OCI-LY1 (cell line): ENCODE measurements around the gene HOXA5.

ENCODE experiments used
- H2AFZ ChIP-seq: fragments of 200-600 bp; sonication (generic), shearing (Covaris generic); 2 replicates; pipeline ENCODE4 v1.6.0; 2014; ENCODE audit warnings: antibody characterized with exemption, mild to moderate bottlenecking, low read length
- H3F3A ChIP-seq: fragments of 200-600 bp; sonication (generic), shearing (Covaris generic); 2 replicates; pipeline ENCODE4 v1.6.0; 2014; ENCODE audit warnings: mild to moderate bottlenecking, antibody characterized with exemption, low read length, moderate library complexity; ENCODE audit not compliant: insufficient read depth
- H3K27ac ChIP-seq: fragments of 200-600 bp; sonication (generic); 2 replicates; pipeline ENCODE4 v1.5.1; 2014; ENCODE audit warnings: low read length, mixed run types, mild to moderate bottlenecking, low read depth; ENCODE audit not compliant: poor library complexity, severe bottlenecking
- H3K27me3 ChIP-seq: fragments of 200-600 bp; sonication (generic); 2 replicates; pipeline ENCODE4 v1.6.0; 2014; ENCODE audit warnings: antibody characterized with exemption, mild to moderate bottlenecking, low read length, moderate library complexity; ENCODE audit not compliant: insufficient read depth
- H3K36me3 ChIP-seq: fragments of 200-600 bp; sonication (generic); 2 replicates; pipeline ENCODE4 v1.6.1; 2014; ENCODE audit warnings: mild to moderate bottlenecking, antibody characterized with exemption, low read length, moderate library complexity, mixed read lengths; ENCODE audit not compliant: insufficient read depth
- H3K4me1 ChIP-seq: fragments of 200-600 bp; sonication (generic); 2 replicates; pipeline ENCODE4 v1.5.1; 2014; ENCODE audit warnings: mild to moderate bottlenecking, low read length, moderate library complexity; ENCODE audit not compliant: insufficient read depth, severe bottlenecking
- H3K4me2 ChIP-seq: fragments of 200-600 bp; sonication (generic), shearing (Covaris generic); 2 replicates; pipeline ENCODE4 v1.6.1; 2014; ENCODE audit warnings: low read length
- H3K4me3 ChIP-seq: fragments of 200-600 bp; sonication (generic); 2 replicates; pipeline ENCODE4 v1.5.1; 2014; ENCODE audit warnings: low read length, low read depth, mild to moderate bottlenecking, mixed read lengths; ENCODE audit not compliant: poor library complexity, severe bottlenecking
- H3K79me2 ChIP-seq: fragments of 200-600 bp; shearing (Covaris generic); 2 replicates; pipeline ENCODE4 v1.6.1; 2016; ENCODE audit warnings: mixed run types, low read length, mixed read lengths; ENCODE audit not compliant: insufficient read depth
- H3K9ac ChIP-seq: fragments of 200-600 bp; sonication (generic), shearing (Covaris generic); 2 replicates; pipeline ENCODE4 v1.6.1; 2014; ENCODE audit warnings: mild to moderate bottlenecking, low read length, mixed read lengths
- H3K9me2 ChIP-seq: fragments of 200-600 bp; sonication (generic), shearing (Covaris generic); 2 replicates; pipeline ENCODE4 v1.6.1; 2014; ENCODE audit warnings: low read depth, mild to moderate bottlenecking, low read length, mixed read lengths
- H3K9me3 ChIP-seq: fragments of 200-600 bp; shearing (Covaris generic); 2 replicates; pipeline ENCODE4 v1.6.1; 2014; ENCODE audit warnings: low read length, mixed read lengths
- H4K20me1 ChIP-seq: fragments of 200-600 bp; sonication (generic), shearing (Covaris generic); 2 replicates; pipeline ENCODE4 v1.6.0; 2016; ENCODE audit warnings: mild to moderate bottlenecking, low read length; ENCODE audit not compliant: insufficient read depth
- CTCF ChIP-seq: fragments of 200-600 bp; sonication (generic), shearing (Covaris generic); IDR thresholded peaks from 2 replicates; pipeline ENCODE4 v1.5.1; 2017; ENCODE audit warnings: mild to moderate bottlenecking, antibody characterized with exemption, low read length, moderate library complexity, mixed read lengths
- EZH2 ChIP-seq: fragments of 200-600 bp; sonication (generic), shearing (Covaris generic); IDR thresholded peaks from 2 replicates; pipeline ENCODE4 v1.8.0; 2017; ENCODE audit warnings: borderline replicate concordance, mixed run types, mild to moderate bottlenecking, antibody characterized with exemption, low read length, moderate library complexity, mixed read lengths

Gene HOXA5

GRCh38 chr7:27093184-27093895 lies 50.1 kb downstream of the HOXA5 start:
- H3K4me3 ChIP-seq = no peak overlapping the region
- H3K27me3 ChIP-seq = no peaks in the 10 kb centered on the region; the same call in 1 of the 2 replicates
- peaks cover 17% of the 10 kb centered on the region for H3K4me1 ChIP-seq

GRCh38 chr7:27092819-27093110 lies 50.7 kb downstream of the HOXA5 start:
- Histone ChIP-seq H3F3A (no peaks in the 10 kb centered on the region), H3K4me3 (no peak overlapping the region), H2AFZ (no peak overlapping the region), H3K27me3 (no peaks in the 10 kb centered on the region; the same call in 1 of the 2 replicates), H3K9me2 (no peaks in the 10 kb centered on the region), H3K79me2 (no peaks in the 10 kb centered on the region), H3K9me3 (no peaks in the 10 kb centered on the region; the same call in 1 of the 2 replicates), H3K36me3 (no peaks in the 10 kb centered on the region), H4K20me1 (no peaks in the 10 kb centered on the region), H3K27ac (no peak overlapping the region), H3K9ac (no peak overlapping the region), H3K4me2 (no peak overlapping the region), H3K4me1 (peaks cover 17% of the 10 kb centered on the region)
- no peak for TF ChIP-seq CTCF
- TF ChIP-seq EZH2 = no peak

More at GRCh38 chr7:27093184-27093895, 50.1 kb downstream of the HOXA5 start:
- H3F3A ChIP-seq = no peaks in the 10 kb centered on the region
- H3K36me3 ChIP-seq = no peaks in the 10 kb centered on the region
- H2AFZ ChIP-seq = no peak overlapping the region
- no peaks in the 10 kb centered on the region for H3K9me2 ChIP-seq
- no peaks in the 10 kb centered on the region for H3K9me3 ChIP-seq
- H3K27ac ChIP-seq = no peak overlapping the region
- no peak overlapping the region for H3K9ac ChIP-seq
- TF ChIP-seq EZH2 (no peak), CTCF (no peak)
- no peaks in the 10 kb centered on the region for H4K20me1 ChIP-seq
- no peaks in the 10 kb centered on the region for H3K79me2 ChIP-seq
- H3K4me2 ChIP-seq = no peak overlapping the region

GRCh38 chr7:27091941-27092818 lies 51.3 kb downstream of the HOXA5 start:
- Histone ChIP-seq H3K9me2 (no peaks in the 10 kb centered on the region), H3K36me3 (no peaks in the 10 kb centered on the region), H3K4me1 (peaks cover 13% of the 10 kb centered on the region), H3K4me3 (no peak overlapping the region), H3K9ac (no peak overlapping the region), H3F3A (no peaks in the 10 kb centered on the region), H3K27ac (no peak overlapping the region), H3K9me3 (no peaks in the 10 kb centered on the region; the same call in 1 of the 2 replicates), H3K79me2 (no peaks in the 10 kb centered on the region), H2AFZ (no peak overlapping the region), H4K20me1 (no peaks in the 10 kb centered on the region), H3K4me2 (no peak overlapping the region), H3K27me3 (no peaks in the 10 kb centered on the region; the same call in 1 of the 2 replicates)
- TF ChIP-seq CTCF (no peak), EZH2 (no peak)
